ENCODE measurements around the gene ZNF729.
"Not testable (repeated sequence)": the region's sequence is repeated elsewhere in the genome, so short reads cannot be mapped to it uniquely, and the experiment has no call there.

The ZNF729 gene

GRCh38 chr19:22263121-22263520 is 23.1 kb upstream of the ZNF729 start:
- H3K9me3 ChIP-seq (ENCODE audit: low read length) = no peaks in the 10 kb centered on the region
- no peaks in the 10 kb centered on the region for H4K20me1 ChIP-seq (ENCODE audit: insufficient read depth, low read length)
- H3K27me3 ChIP-seq (ENCODE audit: insufficient read depth, low read length) = no peaks in the 10 kb centered on the region
- no peaks in the 10 kb centered on the region for H3F3A ChIP-seq (ENCODE audit: insufficient read depth, low read length)
- TF ChIP-seq CTCF (IDR thresholded peaks at IDR 0.05; ENCODE audit: low read length) (no peak), EZH2 (IDR thresholded peaks at IDR 0.05; ENCODE audit: borderline replicate concordance, low read length) (no peak)
- H3K27ac ChIP-seq (ENCODE audit: low read depth, low read length, poor library complexity, severe bottlenecking) = no peak overlapping the region
- H3K4me2 ChIP-seq (ENCODE audit: low read length) = no peak overlapping the region
- H3K4me1 ChIP-seq (ENCODE audit: insufficient read depth, low read length, severe bottlenecking) = no peaks in the 10 kb centered on the region
- no peak overlapping the region for H3K9ac ChIP-seq (ENCODE audit: low read length)
- no peak overlapping the region for H3K4me3 ChIP-seq (ENCODE audit: low read depth, low read length, poor library complexity, severe bottlenecking)
- H2AFZ ChIP-seq (ENCODE audit: low read length) = no peak overlapping the region
- no peaks in the 10 kb centered on the region for H3K9me2 ChIP-seq (ENCODE audit: low read depth, low read length)
- H3K79me2 ChIP-seq (ENCODE audit: insufficient read depth, low read length) = no peaks in the 10 kb centered on the region
- no peaks in the 10 kb centered on the region for H3K36me3 ChIP-seq (ENCODE audit: insufficient read depth, low read length)

GRCh38 chr19:22321554-22321953 is 35.3 kb downstream of the ZNF729 start:
- not testable (repeated sequence) for H3K9ac ChIP-seq (ENCODE audit: low read length); H3K4me1 ChIP-seq (ENCODE audit: insufficient read depth, low read length, severe bottlenecking); H3K79me2 ChIP-seq (ENCODE audit: insufficient read depth, low read length); H3K27ac ChIP-seq (ENCODE audit: low read depth, low read length, poor library complexity, severe bottlenecking); H3K36me3 ChIP-seq (ENCODE audit: insufficient read depth, low read length); H3K9me3 ChIP-seq (ENCODE audit: low read length); H3K4me3 ChIP-seq (ENCODE audit: low read depth, low read length, poor library complexity, severe bottlenecking); H4K20me1 ChIP-seq (ENCODE audit: insufficient read depth, low read length); H3K27me3 ChIP-seq (ENCODE audit: insufficient read depth, low read length); H3F3A ChIP-seq (ENCODE audit: insufficient read depth, low read length); H3K4me2 ChIP-seq (ENCODE audit: low read length); H3K9me2 ChIP-seq (ENCODE audit: low read depth, low read length); H2AFZ ChIP-seq (ENCODE audit: low read length)

- H4K20me1 ChIP-seq (ENCODE audit: insufficient read depth, low read length) = no peaks in the 10 kb centered on the region
- no peaks in the 10 kb centered on the region for H3K36me3 ChIP-seq (ENCODE audit: insufficient read depth, low read length)
- no peak overlapping the region for H2AFZ ChIP-seq (ENCODE audit: low read length)
- H3K27ac ChIP-seq (ENCODE audit: low read depth, low read length, poor library complexity, severe bottlenecking) = no peak overlapping the region
- H3K4me3 ChIP-seq (ENCODE audit: low read depth, low read length, poor library complexity, severe bottlenecking) = no peak overlapping the region
- H3K9ac ChIP-seq (ENCODE audit: low read length) = no peak overlapping the region
- no peaks in the 10 kb centered on the region for H3K9me2 ChIP-seq (ENCODE audit: low read depth, low read length)
- H3F3A ChIP-seq (ENCODE audit: insufficient read depth, low read length) = no peaks in the 10 kb centered on the region
- H3K79me2 ChIP-seq (ENCODE audit: insufficient read depth, low read length) = no peaks in the 10 kb centered on the region
- H3K27me3 ChIP-seq (ENCODE audit: insufficient read depth, low read length) = no peaks in the 10 kb centered on the region
- no peak for TF ChIP-seq EZH2 (IDR thresholded peaks at IDR 0.05; ENCODE audit: borderline replicate concordance, low read length)
- no peak for TF ChIP-seq CTCF (IDR thresholded peaks at IDR 0.05; ENCODE audit: low read length)
- H3K9me3 ChIP-seq (ENCODE audit: low read length) = 0 out of 2 replicates have a peak, but pooled peaks cover 5% of the 10 kb centered on the region
- H3K4me1 ChIP-seq (ENCODE audit: insufficient read depth, low read length, severe bottlenecking) = no peaks in the 10 kb centered on the region
- H3K4me2 ChIP-seq (ENCODE audit: low read length) = no peak overlapping the region
Measured at GRCh38 chr19:22326219-22326618, 40.0 kb downstream of the ZNF729 start.

- H4K20me1 ChIP-seq (ENCODE audit: insufficient read depth, low read length) = no peaks in the 10 kb centered on the region
- no peaks in the 10 kb centered on the region for H3K36me3 ChIP-seq (ENCODE audit: insufficient read depth, low read length)
- no peaks in the 10 kb centered on the region for H3K9me2 ChIP-seq (ENCODE audit: low read depth, low read length)
- H2AFZ ChIP-seq (ENCODE audit: low read length) = no peak overlapping the region
- H3K4me2 ChIP-seq (ENCODE audit: low read length) = no peak overlapping the region
- H3K27me3 ChIP-seq (ENCODE audit: insufficient read depth, low read length) = no peaks in the 10 kb centered on the region
- H3K79me2 ChIP-seq (ENCODE audit: insufficient read depth, low read length) = no peaks in the 10 kb centered on the region
- H3K9ac ChIP-seq (ENCODE audit: low read length) = no peak overlapping the region
- TF ChIP-seq EZH2 (IDR thresholded peaks at IDR 0.05; ENCODE audit: borderline replicate concordance, low read length) = no peak
- no peak for TF ChIP-seq CTCF (IDR thresholded peaks at IDR 0.05; ENCODE audit: low read length)
- no peaks in the 10 kb centered on the region for H3K4me1 ChIP-seq (ENCODE audit: insufficient read depth, low read length, severe bottlenecking)
- H3F3A ChIP-seq (ENCODE audit: insufficient read depth, low read length) = no peaks in the 10 kb centered on the region
- H3K27ac ChIP-seq (ENCODE audit: low read depth, low read length, poor library complexity, severe bottlenecking) = no peak overlapping the region
- no peak overlapping the region for H3K4me3 ChIP-seq (ENCODE audit: low read depth, low read length, poor library complexity, severe bottlenecking)
- 0 out of 2 replicates have a peak, but pooled peaks cover 5% of the 10 kb centered on the region for H3K9me3 ChIP-seq (ENCODE audit: low read length)
Measured at GRCh38 chr19:22327321-22327720, 41.1 kb downstream of the ZNF729 start.
